IPS-18c (cell line): ENCODE measurements around the gene SELENBP1.
"Not testable (repeated sequence)": the region's sequence is repeated elsewhere in the genome, so short reads cannot be mapped to it uniquely, and the experiment has no call there.

Source experiments
- H3K4me3 ChIP-seq: 2 replicates; pipeline ENCODE4 v1.7.0; 2013; ENCODE audit warnings: low read depth, mild to moderate bottlenecking, low read length, moderate library complexity; ENCODE audit not compliant: insufficient read depth
- H3K9me3 ChIP-seq: one replicate; pipeline ENCODE4 v1.6.1; 2013; ENCODE audit warnings: mild to moderate bottlenecking, low read length, moderate library complexity; ENCODE audit not compliant: control insufficient read depth, insufficient read depth

SELENBP1 gene

GRCh38 chr1:151372058-151372934, at the start of gene SELENBP1:
Gene SELENBP1 (minus strand): TSS chr1:151372705. CDS start chr1:151372641, 64 bp downstream.
- H3K9me3 ChIP-seq, result no peaks in the 10 kb centered on the region
- peak within 1 kb of the TSS; percentile 46 for H3K4me3 ChIP-seq

DNA sequence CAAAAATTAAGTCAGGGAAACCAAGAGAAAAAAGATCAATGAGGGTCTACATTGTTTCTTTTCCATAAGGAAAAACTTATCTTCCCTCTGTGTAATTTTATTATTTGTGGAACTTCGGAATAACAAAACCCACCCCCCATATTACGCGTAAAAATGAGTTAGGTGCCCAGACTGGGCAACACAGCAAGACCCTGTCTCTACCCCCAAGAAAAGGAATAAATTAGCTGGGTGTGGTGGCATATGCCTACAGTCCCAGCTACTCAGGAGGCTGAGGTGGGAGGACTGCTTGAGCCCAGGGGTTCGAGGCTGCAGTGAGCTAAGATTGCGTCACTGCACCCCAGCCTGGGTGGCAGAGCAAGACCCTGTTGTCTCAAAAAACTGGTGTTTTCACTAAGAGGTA, 47.3 kb upstream of the SELENBP1 start:
- H3K9me3 ChIP-seq, result no peaks in the 10 kb centered on the region
- H3K4me3 ChIP-seq, result no peak overlapping the region

GRCh38 chr1:151418081-151418480, 45.6 kb upstream of the SELENBP1 start:
- Histone ChIP-seq H3K9me3 (no peaks in the 10 kb centered on the region), H3K4me3 (no peak overlapping the region)

- no peaks in the 10 kb centered on the region for H3K9me3 ChIP-seq
- H3K4me3 ChIP-seq, result no peak overlapping the region
These were observed 43.7 kb upstream of the SELENBP1 start for GRCh38 chr1:151416231-151416630.

DNA sequence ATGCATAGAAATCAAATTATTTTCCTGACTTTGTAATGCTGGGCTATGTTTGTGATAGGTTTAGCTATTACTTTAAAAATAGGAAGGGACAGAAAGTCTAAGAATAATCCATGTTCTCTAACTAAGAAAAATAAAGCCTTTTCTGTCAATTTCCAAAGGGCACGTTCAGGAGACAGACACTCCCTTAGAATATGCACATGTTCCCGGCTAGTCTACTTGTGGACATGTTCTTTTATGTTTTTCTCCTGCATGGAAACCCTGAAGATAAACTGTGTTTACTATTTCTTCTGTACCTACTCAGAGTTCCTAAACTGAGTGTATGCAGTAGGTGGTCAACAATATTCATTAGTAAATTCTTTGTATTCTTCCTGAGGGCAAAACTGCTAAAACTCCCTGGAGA, 39.4 kb upstream of the SELENBP1 start:
- no peaks in the 10 kb centered on the region for H3K9me3 ChIP-seq
- no peak overlapping the region for H3K4me3 ChIP-seq

DNA sequence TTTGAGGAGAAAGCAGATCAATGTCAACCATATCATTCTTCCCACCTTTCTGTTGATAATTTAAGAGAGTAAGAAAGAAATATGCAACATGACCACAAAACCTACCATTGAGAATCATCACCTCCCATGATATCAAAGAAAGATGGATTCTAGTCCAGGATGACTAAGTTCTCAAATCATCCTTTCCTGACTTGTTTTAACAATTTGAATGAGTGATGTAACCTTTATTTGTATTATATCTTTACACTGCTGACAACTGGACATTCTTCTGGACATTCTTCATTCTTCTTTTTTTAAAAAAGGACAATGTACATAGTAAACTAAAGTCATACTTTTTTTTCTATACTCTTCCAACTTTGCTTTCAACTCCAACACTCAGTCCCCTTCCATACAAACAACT, 36.4 kb upstream of the SELENBP1 start:
- no peaks in the 10 kb centered on the region for H3K9me3 ChIP-seq
- H3K4me3 ChIP-seq, result no peak overlapping the region

- Histone ChIP-seq H3K9me3 (no peaks in the 10 kb centered on the region), H3K4me3 (no peak overlapping the region)
These were observed 34.8 kb upstream of the SELENBP1 start for GRCh38 chr1:151407304-151407703.

GRCh38 chr1:151406176-151406575, 33.7 kb upstream of the SELENBP1 start:
- Histone ChIP-seq H3K4me3 (no peak overlapping the region), H3K9me3 (no peaks in the 10 kb centered on the region)

- H3K4me3 ChIP-seq, result no peak overlapping the region
- no peaks in the 10 kb centered on the region for H3K9me3 ChIP-seq
These were observed 32.9 kb upstream of the SELENBP1 start for GRCh38 chr1:151405187-151405951.

GRCh38 chr1:151403612-151404011, 31.1 kb upstream of the SELENBP1 start:
- Histone ChIP-seq H3K9me3 (no peaks in the 10 kb centered on the region), H3K4me3 (no peak overlapping the region)

DNA sequence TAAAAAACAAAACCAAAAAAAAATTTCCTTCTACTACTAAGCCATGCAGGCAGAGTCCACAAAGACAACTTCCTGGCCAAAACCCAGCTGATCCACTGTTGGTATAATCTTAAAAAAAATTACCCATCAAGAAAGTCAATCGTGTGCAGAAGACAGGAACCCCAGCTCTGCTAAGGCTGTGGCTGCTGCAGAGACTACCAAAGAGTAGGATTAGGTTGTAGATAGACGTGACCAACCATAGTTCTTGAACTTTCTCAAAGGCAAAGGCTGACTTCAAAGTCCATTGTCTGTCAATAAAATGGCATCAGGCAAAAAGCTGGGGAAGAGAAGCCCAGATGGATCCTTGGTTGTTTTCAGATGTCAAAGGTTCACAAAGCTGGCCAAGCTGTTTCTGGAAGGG, 30.3 kb upstream of the SELENBP1 start:
- Histone ChIP-seq H3K9me3 (no peaks in the 10 kb centered on the region), H3K4me3 (no peak overlapping the region)

GRCh38 chr1:151401860-151402259, 29.4 kb upstream of the SELENBP1 start:
- Histone ChIP-seq H3K4me3 (no peak overlapping the region), H3K9me3 (no peaks in the 10 kb centered on the region)

DNA sequence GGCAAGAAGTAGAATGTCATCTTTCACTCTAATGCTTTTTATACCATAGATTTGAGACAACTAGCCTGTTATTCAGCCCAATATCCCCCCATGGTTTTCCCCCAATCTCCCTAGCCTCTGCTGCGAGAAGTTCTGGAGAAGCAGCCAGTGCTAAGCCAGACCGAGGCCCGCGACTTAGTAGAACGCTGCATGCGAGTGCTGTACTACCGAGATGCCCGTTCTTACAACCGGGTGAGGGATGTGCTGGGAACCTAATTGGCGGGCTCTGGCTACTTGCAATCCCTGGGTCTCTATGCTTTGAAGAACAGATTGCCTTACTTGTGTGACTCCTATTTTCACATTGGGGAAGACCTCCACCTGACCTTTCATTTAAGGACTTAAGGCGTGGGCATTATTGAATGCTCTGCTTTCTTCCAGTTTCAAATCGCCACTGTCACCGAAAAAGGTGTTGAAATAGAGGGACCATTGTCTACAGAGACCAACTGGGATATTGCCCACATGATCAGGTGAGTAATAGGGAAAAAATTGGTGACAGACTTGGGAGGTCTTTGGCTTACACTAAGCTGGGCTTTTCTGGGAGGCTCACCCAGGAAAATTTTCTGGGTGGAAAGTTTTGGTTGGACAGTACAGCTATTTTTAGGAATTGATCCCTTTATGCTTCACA, 28.8 kb upstream of the SELENBP1 start:
- no peaks in the 10 kb centered on the region for H3K9me3 ChIP-seq
- H3K4me3 ChIP-seq, result no peak overlapping the region

DNA sequence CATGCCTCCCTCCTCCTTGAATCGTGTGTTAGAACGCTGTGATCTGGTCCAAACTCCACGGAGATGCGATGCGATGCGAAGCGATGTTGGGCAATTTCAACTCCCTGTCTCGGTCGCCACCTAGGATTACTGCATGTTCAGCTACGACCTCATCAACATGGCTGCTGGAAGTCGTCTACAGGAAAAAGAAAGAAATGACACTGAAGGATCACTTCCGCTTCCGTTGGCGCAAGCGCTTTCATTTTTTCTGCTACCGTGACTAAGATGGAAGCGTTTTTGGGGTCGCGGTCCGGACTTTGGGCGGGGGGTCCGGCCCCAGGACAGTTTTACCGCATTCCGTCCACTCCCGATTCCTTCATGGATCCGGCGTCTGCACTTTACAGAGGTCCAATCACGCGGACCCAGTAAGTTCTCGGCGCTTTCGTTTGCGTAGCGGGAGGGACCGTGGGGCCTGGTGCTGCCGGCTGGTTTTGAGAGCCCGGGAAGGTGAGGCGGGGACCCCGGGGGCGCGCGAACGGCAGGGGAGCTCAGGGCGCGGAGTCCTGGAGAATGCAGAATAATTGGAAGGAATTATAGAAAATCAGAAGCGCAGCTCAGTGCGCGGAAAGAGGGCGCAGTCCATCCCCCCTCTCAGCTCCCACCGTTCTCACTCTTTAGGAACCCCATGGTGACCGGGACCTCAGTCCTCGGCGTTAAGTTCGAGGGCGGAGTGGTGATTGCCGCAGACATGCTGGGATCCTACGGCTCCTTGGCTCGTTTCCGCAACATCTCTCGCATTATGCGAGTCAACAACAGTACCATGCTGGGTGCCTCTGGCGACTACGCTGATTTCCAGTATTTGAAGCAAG, 27.0 kb upstream of the SELENBP1 start, which contains the start of gene PSMB4:
Gene PSMB4, plus strand, starts transcription at position 250 of the 848 bp plus-strand sequence. Its CDS starts 15 bp downstream, at position 265.
- Histone ChIP-seq H3K4me3 (peak within 1 kb of the TSS; percentile 81), H3K9me3 (no peaks in the 10 kb centered on the region)

DNA sequence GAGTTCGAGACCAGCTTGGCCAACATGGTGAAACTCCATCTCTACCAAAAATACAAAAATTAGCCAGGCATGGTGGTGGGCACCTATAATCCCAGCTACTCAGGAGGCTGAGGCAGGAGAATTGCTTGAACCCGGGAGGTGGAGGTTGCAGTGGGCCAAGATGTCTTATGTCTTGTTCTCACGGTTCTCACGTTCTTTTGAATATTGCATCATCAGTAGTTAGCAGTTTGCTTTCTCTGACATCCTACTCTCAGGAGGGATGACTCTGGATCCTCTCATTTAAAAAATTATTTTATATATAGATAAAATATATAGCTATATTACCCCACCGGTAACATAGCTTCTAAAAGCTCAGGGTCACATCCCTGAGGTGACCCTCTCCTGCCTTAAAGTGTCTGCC, 23.8 kb upstream of the SELENBP1 start:
- not testable (repeated sequence) for H3K4me3 ChIP-seq, H3K9me3 ChIP-seq

- no peaks in the 10 kb centered on the region for H3K9me3 ChIP-seq
- H3K4me3 ChIP-seq, result no peak overlapping the region
These were observed 21.1 kb upstream of the SELENBP1 start for GRCh38 chr1:151393583-151393982.

DNA sequence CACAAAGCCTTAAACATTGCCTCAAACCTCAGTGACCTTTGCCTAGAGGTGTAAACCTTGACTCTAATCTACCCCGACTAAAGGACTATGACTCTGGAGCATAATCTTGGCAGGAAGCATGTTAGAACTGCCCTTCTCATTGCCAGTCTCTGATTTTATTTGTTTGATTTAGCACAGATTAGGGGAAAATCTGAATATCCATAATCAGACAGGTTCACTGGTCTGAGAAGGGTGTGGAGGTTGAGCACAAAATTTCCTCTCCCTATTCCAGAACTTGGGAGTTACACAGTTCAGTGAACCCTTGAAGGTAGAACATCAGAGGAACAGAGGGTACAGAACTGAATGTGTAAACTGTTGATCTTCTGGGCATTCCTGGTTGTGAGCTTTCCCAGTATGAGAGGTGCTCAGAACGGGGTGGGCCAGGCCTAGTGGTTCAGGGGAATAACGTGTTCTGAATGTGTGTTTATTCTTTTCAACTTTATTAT, 18.6 kb upstream of the SELENBP1 start:
- Histone ChIP-seq H3K9me3 (no peaks in the 10 kb centered on the region), H3K4me3 (no peak overlapping the region)
